Ishikawa (cell line): ENCODE results near the gene C2CD4C.

Source experiments
- EGR1 ChIP-seq: IDR thresholded peaks from 2 replicates; pipeline ENCODE4 v1.6.1; 2012
- EP300 ChIP-seq: IDR thresholded peaks from 2 replicates; pipeline ENCODE4 v1.6.1; 2012; ENCODE audit warnings: borderline replicate concordance
- FOXM1 ChIP-seq: IDR thresholded peaks from 2 replicates; pipeline ENCODE4 v1.6.1; 2012; ENCODE audit warnings: low read depth, borderline replicate concordance
- MAX ChIP-seq: IDR thresholded peaks from 2 replicates; pipeline ENCODE4 v1.6.1; 2012
- NFIC ChIP-seq: IDR thresholded peaks from 2 replicates; pipeline ENCODE4 v1.6.1; 2012
- TAF1 ChIP-seq: IDR thresholded peaks from 2 replicates; pipeline ENCODE4 v1.6.1; 2012; ENCODE audit warnings: low read depth, mild to moderate bottlenecking
- YY1 ChIP-seq: IDR thresholded peaks from 2 replicates; pipeline ENCODE4 v1.6.1; 2012; ENCODE audit warnings: low read depth
- TF ChIP-seq, protein P1 (sequence below): IDR thresholded peaks from 2 replicates; pipeline ENCODE4 v1.6.1; 2012; ENCODE audit warnings: low read depth, mild to moderate bottlenecking

- TF ChIP-seq EP300, result no peak
- TF ChIP-seq EGR1, result no peak
- no peak for TF ChIP-seq MAX
- TF ChIP-seq TAF1, result no peak
- TF ChIP-seq, protein P1, sequence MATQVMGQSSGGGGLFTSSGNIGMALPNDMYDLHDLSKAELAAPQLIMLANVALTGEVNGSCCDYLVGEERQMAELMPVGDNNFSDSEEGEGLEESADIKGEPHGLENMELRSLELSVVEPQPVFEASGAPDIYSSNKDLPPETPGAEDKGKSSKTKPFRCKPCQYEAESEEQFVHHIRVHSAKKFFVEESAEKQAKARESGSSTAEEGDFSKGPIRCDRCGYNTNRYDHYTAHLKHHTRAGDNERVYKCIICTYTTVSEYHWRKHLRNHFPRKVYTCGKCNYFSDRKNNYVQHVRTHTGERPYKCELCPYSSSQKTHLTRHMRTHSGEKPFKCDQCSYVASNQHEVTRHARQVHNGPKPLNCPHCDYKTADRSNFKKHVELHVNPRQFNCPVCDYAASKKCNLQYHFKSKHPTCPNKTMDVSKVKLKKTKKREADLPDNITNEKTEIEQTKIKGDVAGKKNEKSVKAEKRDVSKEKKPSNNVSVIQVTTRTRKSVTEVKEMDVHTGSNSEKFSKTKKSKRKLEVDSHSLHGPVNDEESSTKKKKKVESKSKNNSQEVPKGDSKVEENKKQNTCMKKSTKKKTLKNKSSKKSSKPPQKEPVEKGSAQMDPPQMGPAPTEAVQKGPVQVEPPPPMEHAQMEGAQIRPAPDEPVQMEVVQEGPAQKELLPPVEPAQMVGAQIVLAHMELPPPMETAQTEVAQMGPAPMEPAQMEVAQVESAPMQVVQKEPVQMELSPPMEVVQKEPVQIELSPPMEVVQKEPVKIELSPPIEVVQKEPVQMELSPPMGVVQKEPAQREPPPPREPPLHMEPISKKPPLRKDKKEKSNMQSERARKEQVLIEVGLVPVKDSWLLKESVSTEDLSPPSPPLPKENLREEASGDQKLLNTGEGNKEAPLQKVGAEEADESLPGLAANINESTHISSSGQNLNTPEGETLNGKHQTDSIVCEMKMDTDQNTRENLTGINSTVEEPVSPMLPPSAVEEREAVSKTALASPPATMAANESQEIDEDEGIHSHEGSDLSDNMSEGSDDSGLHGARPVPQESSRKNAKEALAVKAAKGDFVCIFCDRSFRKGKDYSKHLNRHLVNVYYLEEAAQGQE, result no peak
- no peak for TF ChIP-seq NFIC
- no peak for TF ChIP-seq FOXM1
- TF ChIP-seq YY1, result no peak
Observed at GRCh38 chr19:423691-424466, 14.9 kb upstream of the C2CD4C start.
